Measurements from ENCODE around the gene ARFGAP3. TPM values are rescaled to one million over a fixed set of nuclear protein-coding genes. Genes with fewer than 3 reads are reported as not detected.

The ARFGAP3 gene
- total RNA-seq, 1 experiment from 2014 or later = 27.0 TPM

- CTCF ChIA-PET = no interaction called here
- no peak for ATAC-seq
- no peak for TF ChIP-seq CTCF (IDR thresholded peaks at IDR 0.05)
- TF ChIP-seq REST (IDR thresholded peaks at IDR 0.05; ENCODE audit: insufficient read depth in 1 of 2, low read depth in 2 of 2, low read length in 1 of 2) = no peak
- no peak for TF ChIP-seq POLR2AphosphoS5 (IDR thresholded peaks at IDR 0.05; ENCODE audit: low read depth, low read length)
- no peaks in the 10 kb centered on the region for H3K27me3 ChIP-seq (ENCODE audit: control insufficient read depth, insufficient read depth, low read length)
- no peaks in the 10 kb centered on the region for H3K4me1 ChIP-seq (ENCODE audit: control insufficient read depth, insufficient read depth, low read length)
- no peak overlapping the region for H3K27ac ChIP-seq (ENCODE audit: low read length)
- intact Hi-C loops (cut with micrococcal nuclease; ENCODE audit: unreplicated experiment) = no loop called here
- no peak for DNase-seq (ENCODE audit: low read depth, low spot score)
- H3K9me3 ChIP-seq (ENCODE audit: control insufficient read depth, insufficient read depth, low read depth, low read length) = no peaks in the 10 kb centered on the region
- POLR2A ChIA-PET = no interaction called here
- H3K36me3 ChIP-seq (ENCODE audit: control insufficient read depth, insufficient read depth, low read length) = no peaks in the 10 kb centered on the region
- in situ Hi-C loops (cut with HindIII; ENCODE audit: low pct_unique_long_range_greater_than_20kb, low sequenced_read_pairs) = no loop called here
- no peak overlapping the region for H3K4me3 ChIP-seq (ENCODE audit: low read depth in 2 of 2, low read length in 2 of 2)
- BruUV-seq (replicated peaks) = no TSS peak
These were observed 5.1 kb upstream of the ARFGAP3 start for GRCh38 chr22:42862045-42862734.

GRCh38 chr22:42860968-42861367, 3.9 kb upstream of the ARFGAP3 start:
- Histone ChIP-seq H3K4me3 (ENCODE audit: low read depth in 2 of 2, low read length in 2 of 2) (no peak overlapping the region), H3K36me3 (ENCODE audit: control insufficient read depth, insufficient read depth, low read length) (no peaks in the 10 kb centered on the region), H3K9me3 (ENCODE audit: control insufficient read depth, insufficient read depth, low read depth, low read length) (no peaks in the 10 kb centered on the region), H3K27ac (ENCODE audit: low read length) (no peak overlapping the region), H3K4me1 (ENCODE audit: control insufficient read depth, insufficient read depth, low read length) (no peaks in the 10 kb centered on the region), H3K27me3 (ENCODE audit: control insufficient read depth, insufficient read depth, low read length) (no peaks in the 10 kb centered on the region)
- ChIA-PET CTCF (no interaction called here), POLR2A (no interaction called here)
- intact Hi-C loops (cut with micrococcal nuclease; ENCODE audit: unreplicated experiment) (no loop called here), in situ Hi-C loops (cut with HindIII; ENCODE audit: low pct_unique_long_range_greater_than_20kb, low sequenced_read_pairs) (no loop called here)
- no peak for ATAC-seq
- BruUV-seq (replicated peaks) = no TSS peak
- no peak for DNase-seq (ENCODE audit: low read depth, low spot score)
- no peak for TF ChIP-seq POLR2AphosphoS5 (IDR thresholded peaks at IDR 0.05; ENCODE audit: low read depth, low read length)
- no peak for TF ChIP-seq REST (IDR thresholded peaks at IDR 0.05; ENCODE audit: insufficient read depth in 1 of 2, low read depth in 2 of 2, low read length in 1 of 2)
- TF ChIP-seq TCF7L2 (IDR thresholded peaks at IDR 0.05; ENCODE audit: low read depth, low read length) = no peak
- no peak for TF ChIP-seq CTCF (IDR thresholded peaks at IDR 0.05)
- TF ChIP-seq SIN3A (IDR thresholded peaks at IDR 0.05; ENCODE audit: borderline replicate concordance, insufficient read depth, low read depth, low read length) = no peak
